ENCODE measurements around the gene VEZF1.

GRCh38 chr17:57953219-57953618, 34.8 kb downstream of the VEZF1 start:
- no peak for TF ChIP-seq EP300 (IDR thresholded peaks at IDR 0.05)
- no peak for TF ChIP-seq CTCF (IDR thresholded peaks at IDR 0.05)

All from ovary (tissue), 3 donors.